HCT116 (cell line): ENCODE results near the gene OPCML.

Source experiments
- ELF1 ChIP-seq: IDR thresholded peaks from 2 replicates; pipeline ENCODE4 v1.6.1; 2012; ENCODE audit warnings: low read depth, borderline replicate concordance
- EZH2 ChIP-seq: fragments of 200-600 bp; sonication (generic); IDR thresholded peaks from 2 replicates; pipeline ENCODE4 v1.6.1; 2017; ENCODE audit warnings: antibody characterized with exemption, mixed run types
- EZH2phosphoT487 ChIP-seq: fragments of 200-600 bp; IDR thresholded peaks from 2 replicates; pipeline ENCODE4 v1.6.1; 2018; ENCODE audit warnings: antibody characterized with exemption, borderline replicate concordance
- JUND ChIP-seq: IDR thresholded peaks from 2 replicates; pipeline ENCODE4 v1.6.1; 2012
- POLR2A ChIP-seq: IDR thresholded peaks from 2 replicates; pipeline ENCODE4 v1.7.0; 2011; ENCODE audit warnings: borderline replicate concordance; ENCODE audit not compliant: insufficient read depth, insufficient read length; ENCODE audit errors: extremely low read depth
- POLR2AphosphoS5 ChIP-seq: IDR thresholded peaks from 2 replicates; pipeline ENCODE4 v1.6.1; 2011; ENCODE audit warnings: mild to moderate bottlenecking, low read depth, low read length, moderate library complexity
- RAD21 ChIP-seq: IDR thresholded peaks from 2 replicates; pipeline ENCODE4 v1.6.1; 2012; ENCODE audit warnings: low read depth, mild to moderate bottlenecking
- TCF7L2 ChIP-seq: IDR thresholded peaks from 2 replicates; pipeline ENCODE4 v1.7.0; 2011; ENCODE audit warnings: borderline replicate concordance, inconsistent platforms; ENCODE audit not compliant: insufficient read depth, insufficient read length; ENCODE audit errors: extremely low read depth
- YY1 ChIP-seq: IDR thresholded peaks from 2 replicates; pipeline ENCODE4 v1.6.1; 2011; ENCODE audit warnings: low read length, low read depth, moderate library complexity, mild to moderate bottlenecking; ENCODE audit not compliant: insufficient replicate concordance; ENCODE audit errors: extremely low read depth
- TF ChIP-seq, protein P1 (sequence below), 3 experiments: fragments of 200-600 bp in 1 of 3; sonication (generic) in 1 of 3; IDR thresholded peaks in 2 of 3; conservative IDR thresholded peaks in 1 of 3; 2 replicates each; pipeline ENCODE4 v1.5.1; 2012 to 2017; ENCODE audit warnings: low read depth in 2 of 3, low read length in 2 of 3, antibody characterized with exemption in 1 of 3, borderline replicate concordance in 1 of 3, control low read depth in 1 of 3, mild to moderate bottlenecking in 1 of 3, mixed read lengths in 1 of 3, mixed run types in 1 of 3, moderate library complexity in 1 of 3; ENCODE audit not compliant: insufficient read depth in 1 of 3
- TF ChIP-seq, protein P2 (sequence below): IDR thresholded peaks from 2 replicates; pipeline ENCODE4 v1.6.1; 2011; ENCODE audit warnings: mild to moderate bottlenecking, low read length, moderate library complexity; ENCODE audit not compliant: insufficient replicate concordance; ENCODE audit errors: extremely low read depth
- TF ChIP-seq, protein P3 (sequence below): IDR thresholded peaks from 2 replicates; pipeline ENCODE4 v1.6.1; 2012

DNA sequence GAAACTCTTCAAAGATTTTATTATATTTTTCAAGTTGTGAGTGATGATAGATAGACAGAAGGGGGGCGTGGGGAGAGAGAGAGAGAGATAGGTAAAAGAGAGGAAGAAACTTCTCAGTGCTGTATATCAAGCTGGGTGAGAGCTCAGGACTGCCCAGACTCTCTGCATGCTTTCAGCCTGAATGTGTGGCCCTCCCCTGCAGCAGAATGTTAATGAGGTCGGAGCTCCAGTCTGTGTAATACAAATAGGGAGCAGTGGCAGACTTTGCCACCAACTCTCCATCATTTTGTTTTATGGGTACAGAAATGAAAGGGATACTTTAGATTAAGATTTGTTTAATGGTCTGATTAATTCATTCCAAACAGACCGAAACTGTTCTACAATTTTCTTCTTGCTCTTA is 752.8 kb downstream of the OPCML start:
- TF ChIP-seq, protein P1, sequence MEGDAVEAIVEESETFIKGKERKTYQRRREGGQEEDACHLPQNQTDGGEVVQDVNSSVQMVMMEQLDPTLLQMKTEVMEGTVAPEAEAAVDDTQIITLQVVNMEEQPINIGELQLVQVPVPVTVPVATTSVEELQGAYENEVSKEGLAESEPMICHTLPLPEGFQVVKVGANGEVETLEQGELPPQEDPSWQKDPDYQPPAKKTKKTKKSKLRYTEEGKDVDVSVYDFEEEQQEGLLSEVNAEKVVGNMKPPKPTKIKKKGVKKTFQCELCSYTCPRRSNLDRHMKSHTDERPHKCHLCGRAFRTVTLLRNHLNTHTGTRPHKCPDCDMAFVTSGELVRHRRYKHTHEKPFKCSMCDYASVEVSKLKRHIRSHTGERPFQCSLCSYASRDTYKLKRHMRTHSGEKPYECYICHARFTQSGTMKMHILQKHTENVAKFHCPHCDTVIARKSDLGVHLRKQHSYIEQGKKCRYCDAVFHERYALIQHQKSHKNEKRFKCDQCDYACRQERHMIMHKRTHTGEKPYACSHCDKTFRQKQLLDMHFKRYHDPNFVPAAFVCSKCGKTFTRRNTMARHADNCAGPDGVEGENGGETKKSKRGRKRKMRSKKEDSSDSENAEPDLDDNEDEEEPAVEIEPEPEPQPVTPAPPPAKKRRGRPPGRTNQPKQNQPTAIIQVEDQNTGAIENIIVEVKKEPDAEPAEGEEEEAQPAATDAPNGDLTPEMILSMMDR (IDR thresholded peaks at IDR 0.05 in 2 of 3, conservative IDR thresholded peaks at IDR 0.05 in 1 of 3; ENCODE audit: borderline replicate concordance in 1 of 3, insufficient read depth in 1 of 3, low read depth in 2 of 3, low read length in 2 of 3), result no peak
- TF ChIP-seq POLR2A (no peak), POLR2AphosphoS5 (no peak), TCF7L2 (no peak), EZH2phosphoT487 (no peak), EZH2 (no peak), ELF1 (no peak), RAD21 (no peak), YY1 (no peak), JUND (no peak)
- TF ChIP-seq, protein P2, sequence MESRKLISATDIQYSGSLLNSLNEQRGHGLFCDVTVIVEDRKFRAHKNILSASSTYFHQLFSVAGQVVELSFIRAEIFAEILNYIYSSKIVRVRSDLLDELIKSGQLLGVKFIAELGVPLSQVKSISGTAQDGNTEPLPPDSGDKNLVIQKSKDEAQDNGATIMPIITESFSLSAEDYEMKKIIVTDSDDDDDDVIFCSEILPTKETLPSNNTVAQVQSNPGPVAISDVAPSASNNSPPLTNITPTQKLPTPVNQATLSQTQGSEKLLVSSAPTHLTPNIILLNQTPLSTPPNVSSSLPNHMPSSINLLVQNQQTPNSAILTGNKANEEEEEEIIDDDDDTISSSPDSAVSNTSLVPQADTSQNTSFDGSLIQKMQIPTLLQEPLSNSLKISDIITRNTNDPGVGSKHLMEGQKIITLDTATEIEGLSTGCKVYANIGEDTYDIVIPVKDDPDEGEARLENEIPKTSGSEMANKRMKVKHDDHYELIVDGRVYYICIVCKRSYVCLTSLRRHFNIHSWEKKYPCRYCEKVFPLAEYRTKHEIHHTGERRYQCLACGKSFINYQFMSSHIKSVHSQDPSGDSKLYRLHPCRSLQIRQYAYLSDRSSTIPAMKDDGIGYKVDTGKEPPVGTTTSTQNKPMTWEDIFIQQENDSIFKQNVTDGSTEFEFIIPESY, result no peak
- TF ChIP-seq, protein P3, sequence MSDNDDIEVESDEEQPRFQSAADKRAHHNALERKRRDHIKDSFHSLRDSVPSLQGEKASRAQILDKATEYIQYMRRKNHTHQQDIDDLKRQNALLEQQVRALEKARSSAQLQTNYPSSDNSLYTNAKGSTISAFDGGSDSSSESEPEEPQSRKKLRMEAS, result no peak
